ENCODE results near the gene THAP10. TPM values are rescaled to one million over a fixed set of nuclear protein-coding genes. Genes with fewer than 3 reads are reported as not detected.

The THAP10 gene
- polyA plus RNA-seq, 1 donor from 2014 or later, result 6.6 TPM

- H3K4me3 ChIP-seq (ENCODE audit: low read length), result peak overlapping the region; percentile 83
- peak overlapping the region; percentile 72 for H3K9ac ChIP-seq (ENCODE audit: low read length)
- H3K79me2 ChIP-seq (replicated peaks; ENCODE audit: insufficient read depth, low read length), result no peaks in the 10 kb centered on the region
- H3K4me2 ChIP-seq (ENCODE audit: low read length), result peak overlapping the region; percentile 9
- H4K20me1 ChIP-seq (ENCODE audit: insufficient read depth), result no peaks in the 10 kb centered on the region
- H3K27me3 ChIP-seq (ENCODE audit: insufficient read depth, low read depth, low read length), result no peaks in the 10 kb centered on the region
- H3F3A ChIP-seq (ENCODE audit: insufficient read depth, low read length, poor library complexity, severe bottlenecking), result no peaks in the 10 kb centered on the region
- no peak overlapping the region for H3K27ac ChIP-seq (ENCODE audit: low read length)
- H3K36me3 ChIP-seq (ENCODE audit: insufficient read depth, low read length), result no peaks in the 10 kb centered on the region
- TF ChIP-seq RAD21 (conservative IDR thresholded peaks at IDR 0.05), result no peak
- no peak for TF ChIP-seq EZH2 (IDR thresholded peaks at IDR 0.05; ENCODE audit: borderline replicate concordance, insufficient read depth, low read length, poor library complexity, severe bottlenecking)
- TF ChIP-seq EP300 (conservative IDR thresholded peaks at IDR 0.05; ENCODE audit: poor library complexity, severe bottlenecking), result no peak
- TF ChIP-seq SMC3 (conservative IDR thresholded peaks at IDR 0.05; ENCODE audit: poor library complexity), result no peak
- no peak for TF ChIP-seq MXI1 (conservative IDR thresholded peaks at IDR 0.05; ENCODE audit: poor library complexity, severe bottlenecking)
- H3K9me3 ChIP-seq (ENCODE audit: low read length), result no peaks in the 10 kb centered on the region
- H2AFZ ChIP-seq (ENCODE audit: low read depth, low read length), result peak overlapping the region; percentile 60
- no peaks in the 10 kb centered on the region for H3K9me2 ChIP-seq (ENCODE audit: insufficient read depth, low read length)
These were observed 39.5 kb downstream of the THAP10 start for GRCh38 chr15:70852501-70853317.

- Histone ChIP-seq H3K27me3 (ENCODE audit: insufficient read depth, low read depth, low read length) (no peaks in the 10 kb centered on the region), H3K4me3 (ENCODE audit: low read length) (no peak overlapping the region), H4K20me1 (ENCODE audit: insufficient read depth) (no peaks in the 10 kb centered on the region), H3K9me2 (ENCODE audit: insufficient read depth, low read length) (no peaks in the 10 kb centered on the region), H3K79me2 (replicated peaks; ENCODE audit: insufficient read depth, low read length) (no peaks in the 10 kb centered on the region), H3K27ac (ENCODE audit: low read length) (no peak overlapping the region), H3K9me3 (ENCODE audit: low read length) (no peaks in the 10 kb centered on the region), H3K4me2 (ENCODE audit: low read length) (no peak overlapping the region), H3K9ac (ENCODE audit: low read length) (no peak overlapping the region), H2AFZ (ENCODE audit: low read depth, low read length) (no peak overlapping the region), H3K36me3 (ENCODE audit: insufficient read depth, low read length) (no peaks in the 10 kb centered on the region), H3F3A (ENCODE audit: insufficient read depth, low read length, poor library complexity, severe bottlenecking) (no peaks in the 10 kb centered on the region)
- TF ChIP-seq POLR2AphosphoS5 (IDR thresholded peaks at IDR 0.05) (no peak), REST (IDR thresholded peaks at IDR 0.05; ENCODE audit: borderline replicate concordance) (no peak), EP300 (conservative IDR thresholded peaks at IDR 0.05; ENCODE audit: poor library complexity, severe bottlenecking) (no peak), EZH2 (IDR thresholded peaks at IDR 0.05; ENCODE audit: borderline replicate concordance, insufficient read depth, low read length, poor library complexity, severe bottlenecking) (no peak), SMC3 (conservative IDR thresholded peaks at IDR 0.05; ENCODE audit: poor library complexity) (no peak), MXI1 (conservative IDR thresholded peaks at IDR 0.05; ENCODE audit: poor library complexity, severe bottlenecking) (no peak), TAF1 (IDR thresholded peaks at IDR 0.05; ENCODE audit: low read depth) (no peak), CTCF (IDR thresholded peaks at IDR 0.05; ENCODE audit: poor library complexity, severe bottlenecking) (no peak), RAD21 (conservative IDR thresholded peaks at IDR 0.05) (no peak)
These were observed 40.3 kb downstream of the THAP10 start for GRCh38 chr15:70851889-70852288.

Measured in neural cell (in vitro differentiated cells).